ENCODE results near the gene DTL. TPM values are rescaled to one million over a fixed set of nuclear protein-coding genes. Genes with fewer than 3 reads are reported as not detected.

The DTL gene
- total and polyA plus RNA-seq, 2 of the 13 experiments (the other 11 are each of a cell fraction or from before 2014, with no cell fraction given) = 10.4 to 32.8 TPM

DNA sequence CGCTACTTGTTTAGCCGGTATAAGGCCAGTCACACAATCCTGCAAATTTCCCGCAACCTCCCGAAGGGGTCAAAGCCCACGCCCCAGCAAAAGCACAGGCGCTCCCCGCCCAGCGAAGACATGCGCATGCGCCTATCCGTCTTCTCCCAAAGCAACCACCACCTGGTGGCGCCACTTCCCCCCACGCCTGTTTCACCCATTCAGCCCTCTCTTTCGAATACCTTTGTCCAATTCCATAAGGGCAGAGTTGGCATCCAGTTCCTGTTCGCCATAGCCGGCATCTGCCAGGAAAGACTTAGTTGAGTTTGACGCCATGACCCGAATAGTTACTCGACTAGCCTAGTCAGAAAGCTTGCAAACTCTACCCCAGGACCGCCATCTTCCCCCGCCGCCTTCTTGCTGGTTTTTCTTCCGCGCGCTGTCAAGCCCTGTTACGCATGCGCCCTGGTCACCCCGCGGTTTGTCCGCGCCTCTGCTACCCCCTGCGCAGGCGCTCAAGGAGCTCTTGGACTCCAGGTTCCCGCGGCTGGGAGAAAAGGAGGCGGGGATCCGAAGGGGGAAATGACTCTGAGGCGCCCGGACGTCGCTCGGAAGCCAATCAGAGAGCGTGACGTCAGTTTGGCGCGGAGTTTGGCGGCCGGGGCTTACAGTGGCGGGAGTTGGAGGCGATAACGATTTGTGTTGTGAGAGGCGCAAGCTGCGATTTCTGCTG is at the start of gene DTL, which contains the start of gene INTS7 (continued):
- TF ChIP-seq, protein P1, sequence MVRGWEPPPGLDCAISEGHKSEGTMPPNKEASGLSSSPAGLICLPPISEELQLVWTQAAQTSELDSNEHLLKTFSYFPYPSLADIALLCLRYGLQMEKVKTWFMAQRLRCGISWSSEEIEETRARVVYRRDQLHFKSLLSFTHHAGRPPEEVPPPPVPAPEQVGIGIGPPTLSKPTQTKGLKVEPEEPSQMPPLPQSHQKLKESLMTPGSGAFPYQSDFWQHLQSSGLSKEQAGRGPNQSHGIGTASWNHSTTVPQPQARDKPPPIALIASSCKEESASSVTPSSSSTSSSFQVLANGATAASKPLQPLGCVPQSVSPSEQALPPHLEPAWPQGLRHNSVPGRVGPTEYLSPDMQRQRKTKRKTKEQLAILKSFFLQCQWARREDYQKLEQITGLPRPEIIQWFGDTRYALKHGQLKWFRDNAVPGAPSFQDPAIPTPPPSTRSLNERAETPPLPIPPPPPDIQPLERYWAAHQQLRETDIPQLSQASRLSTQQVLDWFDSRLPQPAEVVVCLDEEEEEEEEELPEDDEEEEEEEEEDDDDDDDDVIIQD (CRISPR knock-in tag; IDR thresholded peaks at IDR 0.05; ENCODE audit: low read depth) = peak; percentile 36; the same call in 1 of the 2 replicates
- no peak for TF ChIP-seq ZNF101 (CRISPR knock-in tag; IDR thresholded peaks at IDR 0.05; ENCODE audit: borderline replicate concordance, low read depth)
- peak; percentile 43; the same call in 1 of the 2 replicates for TF ChIP-seq GLI4 (CRISPR knock-in tag; IDR thresholded peaks at IDR 0.05; ENCODE audit: borderline replicate concordance)
- TF ChIP-seq, protein P2, sequence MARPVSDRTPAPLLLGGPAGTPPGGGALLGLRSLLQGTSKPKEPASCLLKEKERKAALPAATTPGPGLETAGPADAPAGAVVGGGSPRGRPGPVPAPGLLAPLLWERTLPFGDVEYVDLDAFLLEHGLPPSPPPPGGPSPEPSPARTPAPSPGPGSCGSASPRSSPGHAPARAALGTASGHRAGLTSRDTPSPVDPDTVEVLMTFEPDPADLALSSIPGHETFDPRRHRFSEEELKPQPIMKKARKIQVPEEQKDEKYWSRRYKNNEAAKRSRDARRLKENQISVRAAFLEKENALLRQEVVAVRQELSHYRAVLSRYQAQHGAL (CRISPR knock-in tag; IDR thresholded peaks at IDR 0.05; ENCODE audit: not compliant biosample characterization) = no peak
- no peak for TF ChIP-seq ZFP82 (CRISPR knock-in tag; IDR thresholded peaks at IDR 0.05; ENCODE audit: borderline replicate concordance)
- TF ChIP-seq ZNF615 (CRISPR knock-in tag; IDR thresholded peaks at IDR 0.05; ENCODE audit: borderline replicate concordance) = no peak; the same call in 1 of the 2 replicates
- TF ChIP-seq GTF2F1 (IDR thresholded peaks at IDR 0.05; ENCODE audit: low read length) = 0 out of 2 replicates have a peak, but pooled peaks have one; percentile 6
- peak; percentile 30; the same call in 1 of the 2 replicates for TF ChIP-seq ZNF274 (CRISPR knock-in tag; IDR thresholded peaks at IDR 0.05)
- TF ChIP-seq BRD4 (CRISPR knock-in tag; IDR thresholded peaks at IDR 0.05) = peak; percentile 51; the same call in 1 of the 2 replicates
- peak; percentile 81 for TF ChIP-seq ZNF766 (CRISPR knock-in tag; IDR thresholded peaks at IDR 0.05; ENCODE audit: borderline replicate concordance)
- peak; percentile 69 for TF ChIP-seq DR1 (CRISPR knock-in tag; IDR thresholded peaks at IDR 0.05)
- peak; percentile 12; the same call in 1 of the 2 replicates for TF ChIP-seq ZNF782 (CRISPR knock-in tag; IDR thresholded peaks at IDR 0.05; ENCODE audit: borderline replicate concordance)
- peak; percentile 86; the same call in 1 of the 2 replicates for TF ChIP-seq ZNF350 (CRISPR knock-in tag; IDR thresholded peaks at IDR 0.05; ENCODE audit: borderline replicate concordance, low read depth)
- peak; percentile 69; the same call in 1 of the 2 replicates for TF ChIP-seq ZSCAN22 (CRISPR knock-in tag; IDR thresholded peaks at IDR 0.05)
- peak; percentile 71 for TF ChIP-seq HNRNPLL (IDR thresholded peaks at IDR 0.05; ENCODE audit: low read depth, low read length, poor library complexity, severe bottlenecking)
- TF ChIP-seq ZNF776 (CRISPR knock-in tag; IDR thresholded peaks at IDR 0.05) = 0 out of 2 replicates have a peak, but pooled peaks have one; percentile 20
- TF ChIP-seq, protein P3, sequence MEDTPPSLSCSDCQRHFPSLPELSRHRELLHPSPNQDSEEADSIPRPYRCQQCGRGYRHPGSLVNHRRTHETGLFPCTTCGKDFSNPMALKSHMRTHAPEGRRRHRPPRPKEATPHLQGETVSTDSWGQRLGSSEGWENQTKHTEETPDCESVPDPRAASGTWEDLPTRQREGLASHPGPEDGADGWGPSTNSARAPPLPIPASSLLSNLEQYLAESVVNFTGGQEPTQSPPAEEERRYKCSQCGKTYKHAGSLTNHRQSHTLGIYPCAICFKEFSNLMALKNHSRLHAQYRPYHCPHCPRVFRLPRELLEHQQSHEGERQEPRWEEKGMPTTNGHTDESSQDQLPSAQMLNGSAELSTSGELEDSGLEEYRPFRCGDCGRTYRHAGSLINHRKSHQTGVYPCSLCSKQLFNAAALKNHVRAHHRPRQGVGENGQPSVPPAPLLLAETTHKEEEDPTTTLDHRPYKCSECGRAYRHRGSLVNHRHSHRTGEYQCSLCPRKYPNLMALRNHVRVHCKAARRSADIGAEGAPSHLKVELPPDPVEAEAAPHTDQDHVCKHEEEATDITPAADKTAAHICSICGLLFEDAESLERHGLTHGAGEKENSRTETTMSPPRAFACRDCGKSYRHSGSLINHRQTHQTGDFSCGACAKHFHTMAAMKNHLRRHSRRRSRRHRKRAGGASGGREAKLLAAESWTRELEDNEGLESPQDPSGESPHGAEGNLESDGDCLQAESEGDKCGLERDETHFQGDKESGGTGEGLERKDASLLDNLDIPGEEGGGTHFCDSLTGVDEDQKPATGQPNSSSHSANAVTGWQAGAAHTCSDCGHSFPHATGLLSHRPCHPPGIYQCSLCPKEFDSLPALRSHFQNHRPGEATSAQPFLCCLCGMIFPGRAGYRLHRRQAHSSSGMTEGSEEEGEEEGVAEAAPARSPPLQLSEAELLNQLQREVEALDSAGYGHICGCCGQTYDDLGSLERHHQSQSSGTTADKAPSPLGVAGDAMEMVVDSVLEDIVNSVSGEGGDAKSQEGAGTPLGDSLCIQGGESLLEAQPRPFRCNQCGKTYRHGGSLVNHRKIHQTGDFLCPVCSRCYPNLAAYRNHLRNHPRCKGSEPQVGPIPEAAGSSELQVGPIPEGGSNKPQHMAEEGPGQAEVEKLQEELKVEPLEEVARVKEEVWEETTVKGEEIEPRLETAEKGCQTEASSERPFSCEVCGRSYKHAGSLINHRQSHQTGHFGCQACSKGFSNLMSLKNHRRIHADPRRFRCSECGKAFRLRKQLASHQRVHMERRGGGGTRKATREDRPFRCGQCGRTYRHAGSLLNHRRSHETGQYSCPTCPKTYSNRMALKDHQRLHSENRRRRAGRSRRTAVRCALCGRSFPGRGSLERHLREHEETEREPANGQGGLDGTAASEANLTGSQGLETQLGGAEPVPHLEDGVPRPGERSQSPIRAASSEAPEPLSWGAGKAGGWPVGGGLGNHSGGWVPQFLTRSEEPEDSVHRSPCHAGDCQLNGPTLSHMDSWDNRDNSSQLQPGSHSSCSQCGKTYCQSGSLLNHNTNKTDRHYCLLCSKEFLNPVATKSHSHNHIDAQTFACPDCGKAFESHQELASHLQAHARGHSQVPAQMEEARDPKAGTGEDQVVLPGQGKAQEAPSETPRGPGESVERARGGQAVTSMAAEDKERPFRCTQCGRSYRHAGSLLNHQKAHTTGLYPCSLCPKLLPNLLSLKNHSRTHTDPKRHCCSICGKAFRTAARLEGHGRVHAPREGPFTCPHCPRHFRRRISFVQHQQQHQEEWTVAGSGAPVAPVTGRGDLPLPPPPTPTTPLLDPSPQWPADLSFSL (CRISPR knock-in tag; IDR thresholded peaks at IDR 0.05) = 0 out of 2 replicates have a peak, but pooled peaks have one; percentile 13

Data from HepG2 (cell line).